Omental fat pad (tissue), 4 donors: ENCODE measurements around the gene ZFHX3. TPM values are rescaled to one million over a fixed set of nuclear protein-coding genes. Genes with fewer than 3 reads are reported as not detected.

ENCODE experiments used
- ATAC-seq: fragments of 150-250 bp; one replicate; pipeline ENCODE4 v1.9.1; 2016; ENCODE audit warnings: mild to moderate bottlenecking, moderate library complexity; ENCODE audit not compliant: low FRiP score
- DNase-seq: peaks from one replicate; pipeline ENCODE4 v3.0.0-alpha.2; 2019; ENCODE audit warnings: low spot score
- total RNA-seq, 4 donors: library from RNA; depleted of rRNA; stranded (reverse); fragments of >200 nt; gene quantifications; one replicate each; pipeline ENCODE4 v1.1.0, GENCODE V29; 2016
- TF ChIP-seq, protein P1 (sequence below), 3 donors: fragments of 450-650 bp; IDR thresholded peaks; one replicate each; pipeline ENCODE4 v1.5.1; 2016 to 2017; ENCODE audit warnings: antibody characterized with exemption in 3 of 3, mild to moderate bottlenecking in 3 of 3, moderate library complexity in 2 of 3

ZFHX3 gene
- total RNA-seq, 4 donors from 2014 or later = 11.8 to 35.2 (median 13.7) TPM

DNA sequence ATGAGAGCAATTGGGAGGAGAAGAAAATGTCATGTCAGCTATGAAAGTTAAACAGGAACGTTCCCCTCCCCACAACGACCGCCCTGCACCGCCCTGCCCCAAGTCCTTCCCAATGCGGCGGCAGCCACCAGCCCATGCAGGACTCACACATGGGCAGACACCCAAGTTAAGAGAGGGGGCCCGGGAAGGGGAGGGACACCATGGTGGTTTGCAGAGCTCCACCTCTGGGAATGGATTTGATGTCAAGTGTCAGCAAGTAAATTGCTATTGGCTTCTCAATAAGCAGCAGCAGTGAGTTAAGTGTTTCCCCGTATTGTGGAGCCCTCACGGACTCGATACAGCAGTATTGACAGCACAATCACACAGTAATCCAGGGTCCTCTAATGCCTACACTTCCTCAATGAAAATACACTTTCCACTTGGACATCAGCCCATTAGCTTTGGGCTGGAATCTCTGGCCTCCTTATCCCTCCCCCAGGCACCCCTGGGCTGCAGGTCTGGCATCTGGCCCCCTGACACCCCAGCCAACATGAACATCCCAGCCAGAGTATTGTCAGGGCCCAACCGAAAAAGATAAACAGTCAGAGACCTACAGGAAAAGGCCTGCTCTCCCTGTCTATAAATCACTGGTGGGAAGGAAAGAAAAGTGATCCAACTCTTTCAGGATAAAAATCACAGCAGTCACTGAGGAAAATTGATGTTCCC, 22.6 kb downstream of the ZFHX3 start:
- no peak for ATAC-seq
- TF ChIP-seq, protein P1, sequence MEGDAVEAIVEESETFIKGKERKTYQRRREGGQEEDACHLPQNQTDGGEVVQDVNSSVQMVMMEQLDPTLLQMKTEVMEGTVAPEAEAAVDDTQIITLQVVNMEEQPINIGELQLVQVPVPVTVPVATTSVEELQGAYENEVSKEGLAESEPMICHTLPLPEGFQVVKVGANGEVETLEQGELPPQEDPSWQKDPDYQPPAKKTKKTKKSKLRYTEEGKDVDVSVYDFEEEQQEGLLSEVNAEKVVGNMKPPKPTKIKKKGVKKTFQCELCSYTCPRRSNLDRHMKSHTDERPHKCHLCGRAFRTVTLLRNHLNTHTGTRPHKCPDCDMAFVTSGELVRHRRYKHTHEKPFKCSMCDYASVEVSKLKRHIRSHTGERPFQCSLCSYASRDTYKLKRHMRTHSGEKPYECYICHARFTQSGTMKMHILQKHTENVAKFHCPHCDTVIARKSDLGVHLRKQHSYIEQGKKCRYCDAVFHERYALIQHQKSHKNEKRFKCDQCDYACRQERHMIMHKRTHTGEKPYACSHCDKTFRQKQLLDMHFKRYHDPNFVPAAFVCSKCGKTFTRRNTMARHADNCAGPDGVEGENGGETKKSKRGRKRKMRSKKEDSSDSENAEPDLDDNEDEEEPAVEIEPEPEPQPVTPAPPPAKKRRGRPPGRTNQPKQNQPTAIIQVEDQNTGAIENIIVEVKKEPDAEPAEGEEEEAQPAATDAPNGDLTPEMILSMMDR (IDR thresholded peaks at IDR 0.05) = no peak

DNA sequence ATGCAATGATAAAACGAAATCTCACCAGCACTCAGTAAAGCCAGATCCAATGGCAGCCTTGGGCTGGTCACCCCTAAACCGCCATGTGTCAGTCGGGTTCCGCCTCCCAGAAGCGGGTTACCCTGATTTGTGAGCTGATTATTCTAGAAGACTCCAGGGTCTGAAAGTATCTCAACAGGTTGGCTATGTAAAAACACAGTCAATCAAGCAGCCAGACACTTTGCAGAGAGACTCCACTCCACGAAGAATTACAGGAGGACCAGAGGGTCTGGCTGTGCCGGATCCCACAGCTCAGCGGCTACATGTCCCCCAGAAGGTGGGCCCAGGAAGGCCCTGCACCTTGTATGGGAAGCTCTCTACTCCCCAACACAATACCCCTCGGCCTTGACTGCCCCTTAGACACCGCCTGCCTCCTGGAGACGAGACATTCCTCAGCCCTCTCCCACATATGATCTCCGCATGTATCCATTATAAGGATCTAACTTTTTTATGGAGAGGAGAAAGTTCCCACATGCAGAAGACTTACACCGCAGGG, 23.3 kb downstream of the ZFHX3 start:
- TF ChIP-seq, protein P1 (IDR thresholded peaks at IDR 0.05) = no peak
- DNase-seq = no peak
- no peak for ATAC-seq

More for the DNA sequence above, 22.6 kb downstream of the ZFHX3 start:
- DNase-seq = no peak

DNA sequence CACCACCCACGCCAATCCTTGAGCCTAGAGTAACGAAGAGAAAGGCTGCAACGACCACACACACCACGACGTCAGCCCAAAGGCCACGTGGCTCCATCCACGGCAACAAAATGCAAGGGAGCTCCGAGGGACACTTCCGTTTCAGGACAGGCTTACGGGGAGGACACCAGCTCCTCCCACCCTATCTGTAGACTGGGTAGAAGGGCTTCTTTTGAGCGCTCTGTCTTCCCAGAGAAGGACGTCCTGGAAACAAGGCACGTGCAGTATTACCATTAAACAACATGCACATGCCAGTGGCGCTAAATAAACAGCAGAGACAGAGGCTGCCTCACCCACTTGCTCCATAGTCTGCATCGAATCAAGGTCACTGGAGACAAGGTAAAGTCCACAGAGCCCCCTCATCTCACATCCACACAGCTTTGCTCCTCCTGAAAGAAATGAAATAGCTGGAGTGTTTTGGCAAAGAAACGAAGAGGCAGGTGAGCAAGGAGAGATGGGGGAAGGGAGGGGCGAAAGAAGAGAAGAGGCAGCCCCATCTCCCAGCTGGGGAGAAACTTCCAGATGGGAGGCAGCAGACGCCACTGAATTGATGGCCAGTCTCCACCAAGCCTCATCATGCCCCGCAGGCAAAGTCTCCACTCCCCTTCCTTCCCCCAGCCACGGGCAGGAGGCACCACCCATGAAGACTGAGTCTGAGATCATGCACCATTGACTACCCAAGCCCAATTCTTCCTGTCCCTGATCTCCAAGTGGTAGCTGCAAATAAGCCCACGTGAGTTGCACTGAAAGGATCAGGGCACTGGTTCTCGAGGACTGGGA, 24.0 kb downstream of the ZFHX3 start:
- TF ChIP-seq, protein P1 (IDR thresholded peaks at IDR 0.05) = no peak
- no peak for DNase-seq
- no peak for ATAC-seq

DNA sequence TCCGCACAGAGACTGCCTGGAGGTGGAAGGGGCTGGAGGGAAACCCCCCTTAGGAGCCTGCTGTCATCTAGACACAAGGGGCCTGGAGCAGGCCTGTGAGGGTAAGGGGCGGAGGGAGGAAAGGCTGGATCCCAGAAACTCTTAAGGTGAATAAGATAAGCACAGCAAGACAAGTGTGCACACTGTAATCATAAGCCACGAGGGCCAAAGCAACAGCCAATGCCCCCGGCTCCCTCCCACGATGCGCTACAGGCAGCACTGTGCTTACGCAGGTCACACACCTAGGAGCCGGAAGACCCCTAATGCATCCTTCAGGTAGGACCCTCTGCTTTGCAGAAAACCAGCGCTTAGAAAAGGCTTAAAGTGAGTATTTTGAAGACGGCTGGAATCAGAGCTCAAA, 24.6 kb downstream of the ZFHX3 start:
- TF ChIP-seq, protein P1 (IDR thresholded peaks at IDR 0.05) = no peak
- ATAC-seq (no peak), DNase-seq (no peak)

DNA sequence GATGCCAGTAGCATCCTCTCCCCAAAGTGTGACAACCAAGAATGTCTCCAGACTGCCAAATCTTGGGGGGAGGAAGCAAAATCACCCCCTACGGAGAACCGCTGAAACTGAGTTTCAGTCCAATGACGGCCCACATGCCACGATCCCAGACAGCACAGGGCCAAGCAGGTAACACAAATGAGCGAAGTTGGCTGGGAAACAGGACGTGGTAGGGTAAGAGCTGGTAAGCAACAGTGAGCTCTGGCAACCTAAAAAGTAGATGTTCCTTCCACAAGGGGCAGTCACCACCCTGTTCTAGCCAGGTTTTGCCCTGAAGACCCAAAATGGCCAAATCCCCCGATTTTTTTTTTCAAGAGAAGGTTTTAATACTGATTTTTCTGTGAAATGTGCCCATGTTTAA, 25.4 kb downstream of the ZFHX3 start:
- DNase-seq (no peak), ATAC-seq (no peak)
- TF ChIP-seq, protein P1 (IDR thresholded peaks at IDR 0.05) = no peak

DNA sequence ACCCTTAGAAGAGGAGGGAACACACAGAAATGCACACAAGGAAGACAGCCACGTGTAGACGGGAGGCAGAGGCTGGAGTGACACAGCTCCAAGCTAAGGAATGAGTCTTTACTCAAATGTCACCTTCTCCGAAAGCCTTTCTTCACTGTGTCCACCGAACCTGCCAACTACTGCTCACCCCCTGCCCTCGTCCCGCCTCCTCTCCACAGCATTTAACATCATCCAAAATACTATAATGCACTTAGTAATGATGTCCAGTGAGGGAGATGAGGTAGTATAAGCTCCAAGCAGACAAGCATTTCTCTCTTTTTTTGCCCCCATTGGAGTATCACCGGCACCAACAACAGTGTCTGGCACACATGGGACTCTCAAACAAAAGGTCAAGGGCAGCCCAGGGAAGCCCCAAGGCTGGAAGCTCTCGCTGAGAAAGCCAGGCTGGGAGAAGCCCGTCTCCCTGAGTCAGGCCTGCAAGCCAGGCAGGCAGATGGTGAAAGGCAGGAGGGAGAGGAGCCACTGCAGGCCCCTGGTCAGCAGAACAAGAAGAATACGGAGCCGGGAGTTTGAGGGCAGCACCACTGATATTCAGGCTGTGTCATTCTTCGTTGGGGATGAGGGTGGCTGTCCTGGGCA, 25.9 kb downstream of the ZFHX3 start:
- TF ChIP-seq, protein P1 (IDR thresholded peaks at IDR 0.05) = no peak
- DNase-seq (no peak), ATAC-seq (no peak)
